Kidney glomerular epithelial cell (primary cell): ENCODE data around the gene LCN10.
"Not testable (repeated sequence)": the region's sequence is repeated elsewhere in the genome, so short reads cannot be mapped to it uniquely, and the experiment has no call there.

Source experiments
- DNase-seq: peaks from one replicate; lab custom pipeline; 2025; lab: John Stamatoyannopoulos, UW

The LCN10 gene

DNA sequence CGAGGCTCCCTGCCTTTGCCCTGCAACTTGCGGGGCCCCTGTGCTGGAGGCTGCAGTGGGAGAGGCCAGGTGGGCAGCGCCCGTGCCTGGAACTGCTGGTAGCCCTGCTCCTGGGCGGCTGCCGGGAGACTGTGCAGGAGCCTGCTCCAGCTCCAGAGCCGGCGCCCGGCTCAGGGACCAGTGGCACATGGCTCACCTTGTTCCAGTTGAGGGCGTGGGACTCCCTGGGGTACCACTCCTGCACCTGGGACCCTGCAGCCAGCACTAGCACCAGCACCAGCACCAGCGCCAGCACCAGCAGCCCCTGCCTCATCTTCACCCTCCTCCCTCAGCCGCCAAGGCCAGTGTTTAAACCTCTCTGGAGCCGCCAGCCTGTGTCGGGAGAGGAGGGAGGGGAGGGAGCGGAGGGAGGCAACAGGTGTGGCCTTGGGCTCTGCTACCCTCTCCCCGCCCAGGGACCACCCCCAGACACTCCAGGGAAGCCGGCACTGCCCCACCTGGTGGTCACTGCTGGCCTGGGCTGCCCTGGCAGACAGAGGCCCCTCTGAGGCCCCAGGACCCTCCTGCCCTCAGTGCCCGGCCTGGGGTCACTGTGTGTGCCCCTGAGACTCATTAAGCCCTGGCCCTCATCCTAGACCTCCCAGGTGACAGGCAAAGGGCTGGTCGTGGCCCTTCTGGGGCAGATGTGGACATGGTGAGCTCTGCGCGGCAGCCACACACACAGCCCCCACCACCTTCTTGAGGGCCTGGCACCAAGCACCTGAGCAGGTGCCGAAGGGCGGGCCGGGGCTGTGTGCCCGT is at the start of gene LCN10:
Gene LCN10, minus strand, starts transcription at position 350 of the 801 bp plus-strand sequence. Its CDS starts 37 bp downstream, at position 313.
- no peak for DNase-seq

DNA sequence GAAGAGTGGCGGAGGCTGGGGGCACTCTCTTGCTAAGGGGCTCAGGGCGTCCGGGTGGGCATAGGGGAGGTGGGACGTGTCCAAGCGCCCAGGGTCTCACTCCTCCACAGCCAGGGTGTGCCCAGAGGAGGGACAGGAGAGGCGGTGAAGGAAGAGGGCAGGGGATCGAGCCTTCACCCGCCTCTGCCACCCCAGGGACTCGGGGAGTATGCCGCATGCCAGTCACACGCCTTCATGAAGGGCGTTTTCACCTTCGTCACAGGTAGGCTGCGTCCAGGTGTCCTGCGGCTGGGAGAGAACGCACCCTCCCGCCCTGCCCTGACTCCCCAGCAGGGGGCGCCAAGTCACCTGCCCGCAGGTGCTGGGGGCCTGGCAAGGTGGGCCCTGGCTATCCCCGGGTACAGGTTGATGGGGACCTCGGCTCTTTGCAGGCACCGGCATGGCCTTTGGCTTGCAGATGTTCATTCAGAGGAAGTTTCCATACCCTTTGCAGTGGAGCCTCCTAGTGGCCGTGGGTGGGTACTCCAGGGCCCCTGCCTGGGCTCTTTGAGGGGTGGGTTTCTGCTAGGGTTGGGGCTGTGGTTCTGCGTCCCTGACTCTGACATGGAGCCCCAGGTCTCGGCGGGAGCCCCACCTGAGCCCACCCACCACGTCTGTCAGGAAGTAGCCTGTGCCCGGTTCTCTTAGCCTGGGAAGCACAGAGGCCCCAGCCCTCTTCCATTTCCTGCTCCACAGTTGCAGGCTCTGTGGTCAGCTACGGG is 49.0 kb upstream of the LCN10 start:
- peak; percentile 30 for DNase-seq

DNA sequence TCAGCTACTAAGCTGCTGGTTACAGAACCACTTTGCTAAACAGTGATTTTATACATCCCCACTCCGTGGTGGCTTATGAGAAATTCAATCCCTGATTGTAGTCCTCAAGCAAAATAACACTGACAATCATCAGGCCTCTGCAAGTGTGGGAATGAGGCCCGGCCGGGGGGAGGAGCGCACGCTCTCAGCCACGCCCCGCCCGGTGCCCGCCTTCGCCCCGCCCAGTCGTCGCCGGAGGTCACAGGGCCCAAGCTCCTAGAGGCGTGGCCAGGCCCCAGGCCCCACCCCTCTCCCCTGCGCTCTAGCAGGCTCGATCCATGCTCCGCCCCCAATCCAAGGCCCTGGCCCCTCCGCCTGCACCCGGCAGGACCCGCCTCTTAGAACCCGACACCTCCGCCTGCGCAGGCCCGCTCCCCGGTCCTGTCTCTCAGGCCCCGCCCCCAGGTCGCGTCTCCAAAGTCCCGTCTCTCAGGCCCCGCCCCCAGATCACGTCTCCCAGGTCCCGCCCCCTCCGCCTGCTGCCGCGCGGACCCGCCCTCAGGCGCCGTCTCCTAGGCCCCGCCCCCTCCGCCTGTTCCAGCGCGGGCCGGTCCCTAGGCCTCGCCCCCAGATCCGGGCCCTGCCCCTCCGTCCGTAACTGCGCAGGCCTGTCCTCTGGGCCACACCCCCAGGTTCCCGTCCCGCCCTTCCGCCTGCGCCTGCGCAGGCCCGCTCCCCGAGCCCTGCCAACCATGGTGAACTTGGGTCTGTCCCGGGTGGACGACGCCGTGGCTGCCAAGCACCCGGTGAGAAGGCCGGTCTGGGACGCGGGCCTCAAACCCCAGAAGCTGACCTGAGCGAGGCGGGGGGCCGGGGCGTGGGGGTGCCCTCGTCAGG is 48.1 kb upstream of the LCN10 start, which contains the start of gene TMEM141:
Gene TMEM141, plus strand, starts transcription at position 705 of the 876 bp plus-strand sequence. Its CDS starts 27 bp downstream, at position 732.
- DNase-seq = peak; percentile 99

DNA sequence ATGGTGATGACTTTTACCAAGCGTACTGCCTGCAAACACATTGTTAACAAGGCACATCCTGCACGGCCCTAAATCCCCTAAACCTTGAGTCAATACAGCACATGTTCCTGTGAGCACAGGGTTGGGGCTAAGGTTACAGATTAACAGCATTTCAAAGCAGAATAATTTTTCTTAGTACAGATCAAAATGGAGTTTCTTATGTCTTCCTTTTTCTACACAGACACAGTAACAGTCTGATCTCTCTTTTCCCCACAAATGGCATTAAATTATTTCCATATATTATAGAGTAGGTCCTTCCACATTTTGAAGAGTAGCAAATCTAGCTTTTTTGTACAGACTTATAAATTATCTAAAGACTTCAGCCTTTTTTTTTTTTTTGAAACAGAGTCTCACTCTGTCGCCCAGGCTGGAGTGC is 46.8 kb upstream of the LCN10 start:
- DNase-seq = no peak

DNA sequence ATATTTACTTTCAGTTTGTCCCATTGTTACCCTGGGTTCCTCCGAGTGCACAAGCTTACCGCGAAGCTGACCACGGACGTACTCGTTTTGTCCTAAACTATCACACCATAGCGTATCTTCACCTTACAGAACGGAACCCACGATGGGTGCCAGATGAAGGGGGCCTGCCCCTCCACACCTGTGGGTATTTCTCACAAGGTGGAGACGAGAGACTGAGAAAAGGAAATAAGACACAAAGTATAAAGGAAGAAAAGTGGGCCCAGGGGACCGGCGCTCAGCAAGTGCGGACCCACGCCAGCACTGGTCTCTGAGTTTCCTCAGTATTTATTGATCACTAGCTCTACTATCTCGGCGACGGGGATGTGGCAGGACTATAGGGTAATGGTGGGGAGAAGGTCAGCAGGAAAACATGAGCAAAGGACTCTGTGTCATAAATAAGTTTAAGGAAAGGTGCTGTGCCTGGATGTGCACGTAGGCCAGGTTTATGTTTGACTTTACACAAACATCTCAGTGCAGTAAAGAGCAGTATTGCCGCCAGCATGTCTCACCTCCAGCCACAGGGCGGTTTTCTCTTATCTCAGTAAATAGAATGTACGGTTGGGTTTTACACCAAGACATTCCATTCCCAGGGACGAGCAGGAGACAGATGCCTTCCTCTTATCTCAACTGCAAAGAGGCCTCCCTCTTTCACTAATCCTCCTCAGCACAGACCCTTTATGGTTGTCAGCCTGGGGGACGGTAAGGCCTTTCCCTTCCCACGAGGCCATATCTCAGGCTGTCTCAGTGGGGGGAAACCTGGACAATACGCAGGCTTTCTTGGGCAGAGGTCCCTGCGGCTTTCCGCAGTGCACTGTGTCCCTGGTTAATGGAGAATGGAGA is 46.1 kb upstream of the LCN10 start:
- DNase-seq = not testable (repeated sequence)

DNA sequence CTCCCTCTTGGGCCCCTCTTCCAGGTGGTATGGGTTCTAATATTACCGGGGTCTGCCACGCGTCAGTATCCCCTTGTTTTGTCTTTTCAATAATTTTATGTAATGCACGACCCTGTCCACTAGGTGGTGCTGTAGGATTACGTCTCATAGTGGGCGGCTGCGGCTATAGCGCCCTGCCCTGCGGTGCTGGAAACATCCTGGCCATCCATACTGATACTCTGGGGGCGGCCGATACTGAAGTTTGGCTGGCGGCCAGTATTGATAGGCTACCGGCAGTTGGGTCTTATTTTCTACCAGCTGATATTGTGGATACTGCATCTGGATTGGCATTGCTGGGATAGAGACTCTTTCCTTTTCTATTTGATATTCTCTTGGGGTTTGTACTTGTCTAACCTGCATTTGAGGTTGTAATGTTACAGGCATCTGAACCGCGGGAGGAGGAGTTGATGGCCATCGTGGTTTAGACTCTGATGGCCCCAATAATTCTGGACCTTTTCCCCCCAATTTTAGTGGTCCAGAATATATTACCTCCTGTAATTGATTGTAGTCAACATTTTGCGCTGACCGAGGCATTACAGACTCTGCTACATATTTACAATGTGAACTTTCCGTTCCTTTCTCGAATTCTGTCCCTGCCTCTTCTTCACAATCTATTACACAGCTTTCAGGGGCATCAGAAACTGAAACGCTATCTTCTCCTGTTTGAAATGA is 45.1 kb upstream of the LCN10 start:
- DNase-seq = peak; percentile 10

DNA sequence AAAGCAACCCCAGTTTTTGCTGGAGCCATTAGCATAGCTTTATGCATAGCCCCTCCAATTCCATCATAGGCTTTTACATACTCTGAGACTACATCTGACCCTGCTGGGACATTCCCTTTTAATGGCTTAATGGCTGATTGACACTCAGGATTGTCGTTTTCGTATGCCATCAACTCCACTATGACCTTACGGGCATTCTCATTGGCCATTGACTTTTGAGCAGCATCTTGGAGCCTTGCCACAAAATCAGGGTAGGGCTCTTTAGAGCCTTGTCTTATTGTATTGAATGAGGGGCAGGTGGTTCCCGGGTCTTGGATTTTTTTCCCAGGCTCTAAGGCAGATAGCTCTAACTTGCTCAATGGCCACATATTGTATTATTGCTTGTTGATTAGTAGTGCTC is 44.2 kb upstream of the LCN10 start:
- DNase-seq = not testable (repeated sequence)

DNA sequence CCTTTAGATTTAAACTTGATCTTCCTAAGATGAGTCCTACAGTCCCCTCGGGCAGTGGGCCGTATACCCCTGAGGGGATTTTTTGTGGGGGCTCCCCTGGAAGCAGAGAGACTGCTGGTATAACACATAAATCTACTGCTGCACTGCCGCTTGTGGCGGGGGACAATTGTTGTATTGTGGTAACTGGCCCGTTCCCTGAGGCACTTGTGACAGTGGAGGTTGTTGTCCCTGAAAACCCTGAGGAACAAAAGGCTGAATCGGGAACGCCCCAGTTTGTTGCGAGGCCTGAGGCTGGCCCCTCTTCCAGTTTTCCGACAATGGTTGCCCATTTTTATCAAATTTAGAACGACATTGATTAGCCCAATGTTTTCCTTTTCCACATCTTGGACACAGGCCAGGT is 43.7 kb upstream of the LCN10 start:
- DNase-seq = no peak

DNA sequence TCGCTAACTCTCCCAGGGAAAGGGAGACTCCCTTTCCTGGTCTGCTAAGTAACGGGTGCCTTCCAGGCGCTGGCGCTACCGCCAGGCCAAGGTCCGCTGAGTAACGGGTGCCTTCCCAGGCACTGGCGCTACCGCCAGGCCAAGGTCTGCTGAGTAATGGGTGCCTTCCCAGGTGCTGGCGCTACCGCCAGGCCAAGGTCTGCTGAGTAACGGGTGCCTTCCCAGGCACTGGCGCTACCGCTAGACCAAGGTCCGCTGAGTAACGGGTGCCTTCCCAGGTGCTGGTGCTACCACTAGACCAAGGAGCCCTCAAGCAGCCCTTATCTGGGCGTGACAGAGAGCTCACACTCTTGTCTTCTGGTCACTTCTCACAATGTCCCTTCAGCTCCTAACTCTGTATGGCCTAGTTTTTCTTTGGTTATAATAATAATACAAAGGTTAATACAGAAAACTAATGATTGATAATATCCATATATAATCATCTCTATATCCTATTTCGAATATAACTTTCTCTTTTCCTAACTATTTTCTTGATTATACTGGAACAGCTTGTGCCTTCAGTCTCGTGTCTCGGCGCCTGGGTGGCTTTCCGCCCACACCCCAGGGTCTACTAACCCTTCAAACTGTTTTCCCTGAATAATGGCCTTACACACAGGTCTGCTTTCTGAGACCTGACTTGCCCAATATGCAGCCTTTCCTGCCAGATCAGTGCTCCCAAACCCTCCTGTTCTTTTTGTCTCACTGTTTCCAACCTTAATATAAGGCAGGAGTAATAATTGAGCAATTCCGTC is 43.0 kb upstream of the LCN10 start:
- not testable (repeated sequence) for DNase-seq

DNA sequence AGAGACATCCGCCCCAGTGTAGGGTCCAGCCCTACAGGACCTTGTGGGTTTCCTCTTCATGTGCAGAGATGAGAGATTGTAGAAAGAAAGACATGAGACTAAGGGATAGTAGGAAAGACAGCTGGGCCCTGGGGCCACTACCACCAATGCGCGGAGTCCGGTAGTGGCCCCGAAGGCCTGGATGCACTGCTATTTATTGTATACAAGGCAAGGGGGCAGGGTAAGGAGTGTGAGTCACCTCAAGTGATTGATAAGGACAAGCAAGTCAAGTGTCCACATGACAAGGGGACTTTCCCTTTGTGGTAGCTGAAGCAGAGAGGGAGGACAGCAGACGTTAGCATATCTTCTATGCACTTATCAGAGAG is 42.2 kb upstream of the LCN10 start:
- DNase-seq = no peak

DNA sequence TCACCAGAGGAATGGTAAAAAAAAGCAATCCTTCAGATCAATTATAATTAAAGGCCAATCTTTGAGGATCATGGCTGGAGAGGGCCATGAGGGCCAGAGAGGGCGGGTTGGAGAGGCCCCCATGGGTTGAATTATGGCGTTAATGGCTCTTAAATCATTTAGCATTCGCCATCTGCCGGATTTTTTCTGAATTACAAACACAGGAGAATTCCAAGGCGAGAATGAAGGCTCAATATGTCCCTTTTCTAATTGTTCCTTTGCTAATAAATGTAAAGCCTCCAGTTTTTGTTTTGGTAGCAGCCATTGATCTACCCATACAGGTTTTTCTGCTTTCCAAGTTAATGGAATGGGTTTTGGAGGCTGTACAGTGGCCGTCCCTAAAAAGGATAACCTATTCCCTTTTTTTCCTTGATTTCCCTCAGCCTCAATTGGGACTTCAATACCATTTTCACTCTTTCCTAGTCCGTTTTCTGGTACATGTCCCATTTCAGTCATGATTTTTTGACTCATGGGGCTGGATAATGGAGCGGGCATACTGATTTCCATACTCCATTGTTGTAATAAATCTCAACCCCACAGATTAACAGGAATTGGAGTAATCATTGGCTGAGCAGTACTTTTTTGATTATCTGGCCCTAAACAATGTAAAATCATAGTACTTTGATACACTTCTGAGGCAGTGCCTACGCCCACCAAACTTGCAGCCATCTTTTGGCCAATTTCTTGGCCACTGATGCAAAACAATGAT is 41.7 kb upstream of the LCN10 start:
- no peak for DNase-seq

DNA sequence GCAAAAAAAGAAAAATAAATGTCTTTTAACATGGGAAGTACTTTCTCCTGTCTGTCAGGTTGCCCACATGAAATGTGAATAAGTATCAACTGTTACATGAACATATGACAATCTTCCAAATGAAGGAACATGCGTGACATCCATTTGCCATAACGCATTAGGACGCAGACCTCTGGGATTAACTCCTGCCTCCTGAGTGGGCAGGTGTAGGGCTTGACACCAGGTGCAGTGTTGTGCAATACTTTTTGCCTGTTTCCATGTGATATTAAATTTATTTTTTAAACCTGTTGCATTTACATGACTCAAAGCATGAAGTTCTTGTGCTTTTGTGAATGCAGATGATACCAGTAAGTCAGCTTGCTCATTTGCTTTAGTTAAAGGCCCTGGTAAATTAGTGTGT is 39.7 kb upstream of the LCN10 start:
- no peak for DNase-seq

DNA sequence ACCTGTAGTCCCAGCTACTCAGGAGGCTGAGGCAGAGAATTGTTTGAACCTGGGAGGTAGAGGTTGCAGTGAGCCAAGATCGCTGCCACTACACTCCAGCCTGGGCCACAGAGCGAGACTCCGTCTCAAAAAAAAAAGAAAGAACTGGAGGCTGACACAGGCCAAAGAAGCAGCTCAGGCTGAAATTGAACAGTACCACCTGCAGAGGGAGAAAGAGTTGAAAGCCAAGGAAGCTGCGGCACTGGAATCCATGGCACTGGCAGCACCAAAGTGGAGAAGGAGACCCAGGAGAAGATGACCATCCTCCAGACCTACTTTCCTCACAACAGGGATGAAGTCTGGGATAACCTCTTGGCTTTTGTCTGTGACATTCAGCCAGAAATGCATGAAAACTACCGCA is 37.1 kb upstream of the LCN10 start:
- DNase-seq = no peak

DNA sequence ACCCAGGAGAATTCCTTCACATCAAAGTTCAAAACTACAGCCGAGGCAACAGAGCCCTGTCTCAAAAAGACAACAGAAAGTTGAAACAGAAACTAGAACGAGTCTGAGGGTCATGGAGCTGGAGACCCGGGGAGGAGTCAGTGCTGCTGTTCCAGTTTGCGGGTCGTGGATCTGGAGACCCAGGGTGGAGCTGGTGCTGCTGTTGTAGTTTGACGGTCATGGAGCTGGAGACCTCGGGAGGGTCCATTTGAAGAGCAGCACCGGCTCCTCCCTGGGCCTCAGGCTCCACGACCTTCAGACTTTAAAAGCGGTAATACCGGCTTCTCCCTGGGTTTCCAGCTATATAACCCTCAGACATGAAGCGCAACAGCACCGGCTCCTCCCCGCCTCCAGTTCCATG is 34.6 kb upstream of the LCN10 start:
- DNase-seq = no peak

DNA sequence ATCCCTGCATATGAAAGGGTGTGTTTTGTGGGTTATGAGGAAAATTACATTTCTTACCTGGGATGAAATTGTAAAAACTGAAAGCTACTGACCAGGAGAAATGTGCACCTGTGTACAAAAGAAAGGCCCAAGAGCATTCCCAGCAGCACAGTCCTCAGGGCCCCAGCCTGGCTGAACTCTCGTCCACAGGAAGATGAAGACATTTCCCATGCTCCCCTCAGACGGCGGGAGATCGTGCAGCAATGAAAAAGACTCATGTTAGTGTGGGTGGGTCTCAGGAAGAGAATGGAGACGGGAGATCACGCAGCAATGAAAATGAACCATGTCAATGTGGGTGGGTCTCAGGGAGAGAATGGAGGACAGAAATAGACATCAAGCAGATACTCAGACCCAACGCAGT is 34.2 kb upstream of the LCN10 start:
- DNase-seq = no peak

DNA sequence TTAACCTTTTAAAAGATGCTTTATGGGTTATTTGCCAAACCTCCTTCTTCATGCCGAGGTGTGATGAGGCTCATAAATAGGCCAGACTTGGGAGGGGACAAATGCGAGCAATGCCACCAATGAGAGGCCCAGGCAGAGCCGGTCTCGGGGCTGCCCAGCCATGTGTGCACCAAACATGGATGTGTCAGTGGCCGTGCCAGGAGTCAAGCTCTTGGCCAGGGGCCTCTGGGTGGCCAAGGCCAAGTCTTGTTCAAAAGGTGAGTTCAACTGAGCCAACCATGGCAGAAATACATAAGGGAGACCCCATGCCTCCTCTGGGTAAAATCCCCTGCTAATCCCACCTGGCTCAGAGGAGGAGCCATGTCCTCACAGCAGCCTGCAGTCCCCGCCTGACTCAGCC is 32.5 kb upstream of the LCN10 start:
- DNase-seq = no peak

DNA sequence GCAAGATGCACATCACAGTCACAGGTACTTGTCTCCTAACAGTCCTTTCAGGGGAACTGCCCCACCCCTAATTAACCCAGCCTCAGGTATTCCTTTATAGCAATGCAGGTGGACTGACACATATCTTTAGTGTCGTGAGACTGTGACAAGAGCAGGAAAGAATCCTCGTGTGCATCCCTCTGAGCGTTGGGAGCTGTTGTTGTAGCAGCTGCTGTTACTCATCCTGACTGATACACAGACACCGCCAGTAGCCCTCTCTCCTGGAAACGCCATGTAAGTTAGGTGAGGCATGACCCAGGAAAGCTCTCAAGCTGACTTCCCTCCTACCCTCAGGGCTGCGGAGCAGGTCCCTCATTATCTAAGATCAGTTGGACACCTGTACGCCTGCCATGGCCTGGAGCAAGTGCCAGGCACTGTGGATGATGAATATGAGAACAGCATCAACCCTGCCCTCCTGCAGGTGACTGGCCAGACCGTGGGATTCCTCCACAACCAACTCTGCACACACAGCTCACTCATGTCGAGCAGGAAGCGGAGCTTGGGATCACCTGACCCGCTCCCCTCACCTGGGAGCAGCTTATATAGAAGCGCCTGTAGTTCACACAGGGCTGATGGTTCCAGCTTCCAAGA is 31.8 kb upstream of the LCN10 start:
- DNase-seq = no peak

DNA sequence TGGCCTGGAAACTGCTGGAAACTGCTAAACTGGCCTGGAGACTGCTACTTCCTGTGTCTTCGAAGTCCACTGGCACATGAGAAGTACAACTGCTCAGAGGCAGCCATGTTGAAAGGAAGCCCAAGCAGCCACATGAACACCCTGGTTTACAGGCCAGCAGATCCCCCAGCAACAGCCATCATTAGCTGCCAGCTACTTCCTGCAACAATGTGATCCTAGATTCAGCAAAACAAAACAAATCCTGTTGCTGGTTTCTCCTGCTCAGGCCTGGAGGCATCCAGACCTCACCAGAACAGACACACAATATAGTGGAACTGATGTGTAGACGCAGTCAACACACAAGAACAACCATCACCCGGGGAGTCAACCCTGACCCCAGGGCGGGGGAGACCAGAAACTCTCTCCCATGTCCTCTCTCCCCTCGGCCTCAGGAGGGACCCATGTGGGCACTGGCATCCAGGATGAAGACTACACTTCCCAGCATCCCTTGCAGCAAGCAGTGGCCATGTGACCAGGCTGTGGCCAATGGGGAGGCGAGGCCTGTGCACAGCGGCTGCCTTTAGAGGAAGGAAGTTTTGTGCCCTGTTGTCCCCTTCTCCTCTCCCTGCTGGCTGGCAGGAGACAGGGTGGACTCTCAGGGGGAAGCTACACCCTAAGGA is 30.8 kb upstream of the LCN10 start:
- no peak for DNase-seq
